HG03521 (cell line): ENCODE measurements around the gene POLR2H.
A peak's percentile ranks its signal among the peaks of the same experiment; 100 is the strongest.

Experiments
- ATAC-seq: cut with Tn5 transposase; IDR thresholded peaks from one replicate; pipeline ENCODE4 v1.9.1; 2021; ENCODE audit warnings: mild to moderate bottlenecking, moderate library complexity; ENCODE audit not compliant: unreplicated experiment

The POLR2H gene

DNA sequence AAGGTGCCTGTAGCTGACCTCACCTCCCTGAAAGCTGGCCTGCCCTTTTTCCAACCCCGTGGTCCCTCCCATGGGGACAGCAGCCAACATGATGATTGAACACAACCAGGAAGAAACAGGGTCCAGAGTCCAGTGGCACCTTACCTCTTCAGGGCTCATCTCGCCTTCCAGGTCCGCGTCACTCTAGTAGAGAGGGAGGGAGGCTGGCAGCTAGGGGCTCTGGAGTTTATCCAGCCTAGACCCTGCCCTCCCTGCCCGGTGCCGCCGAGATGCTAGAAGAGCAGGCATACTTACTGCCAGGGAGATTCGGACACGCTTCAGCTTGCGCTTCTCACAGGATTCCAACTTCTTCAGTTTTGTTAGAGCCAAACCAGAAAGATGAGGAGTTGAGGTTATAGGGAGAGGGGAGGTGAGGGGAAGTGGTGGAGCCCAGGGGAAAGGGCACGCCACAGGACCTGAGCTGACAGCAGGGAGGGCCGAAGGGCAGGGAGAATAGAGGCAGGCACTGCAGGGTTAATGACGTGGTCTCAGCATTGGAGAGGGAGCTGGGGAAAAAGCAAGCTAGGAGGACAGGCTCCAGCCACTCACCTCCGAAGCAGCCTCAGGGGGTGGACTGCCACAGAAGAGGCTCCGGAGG is 9.2 kb upstream of the POLR2H start:
- ATAC-seq = no peak

GRCh38 chr3:184352897-184353545 is 8.5 kb upstream of the POLR2H start:
- no peak for ATAC-seq

- no peak for ATAC-seq
These were observed 8.0 kb upstream of the POLR2H start for GRCh38 chr3:184353546-184353941.

DNA sequence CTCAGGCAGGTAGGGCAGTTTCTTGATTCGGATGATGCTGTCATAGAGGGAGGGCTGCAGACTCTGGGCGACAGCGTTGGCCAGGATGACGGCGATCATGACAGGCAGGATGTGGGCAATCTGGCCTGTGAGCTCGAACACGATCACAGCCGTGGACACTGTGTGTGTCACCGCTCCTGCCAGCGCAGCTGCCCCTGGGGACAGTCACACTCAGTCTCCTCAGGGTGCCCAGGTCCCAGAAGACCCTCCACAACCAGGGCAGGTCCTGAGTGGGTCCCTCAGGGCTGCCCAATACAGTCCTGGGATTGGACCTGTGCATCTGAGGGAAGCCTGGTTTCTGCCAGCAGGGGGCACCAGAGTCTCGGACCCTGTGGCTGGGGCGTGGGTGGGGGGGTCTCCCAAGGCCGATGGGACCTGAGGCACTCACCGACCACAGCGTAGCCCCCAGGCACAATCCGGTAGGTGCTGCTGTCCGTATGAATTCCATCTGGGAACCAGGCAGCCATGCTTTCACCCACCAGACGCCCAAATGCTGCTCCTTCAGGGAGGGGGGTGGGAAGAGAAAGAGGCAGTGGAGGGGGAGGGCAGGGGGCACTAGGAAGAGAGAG is 7.3 kb upstream of the POLR2H start:
- ATAC-seq = no peak

DNA sequence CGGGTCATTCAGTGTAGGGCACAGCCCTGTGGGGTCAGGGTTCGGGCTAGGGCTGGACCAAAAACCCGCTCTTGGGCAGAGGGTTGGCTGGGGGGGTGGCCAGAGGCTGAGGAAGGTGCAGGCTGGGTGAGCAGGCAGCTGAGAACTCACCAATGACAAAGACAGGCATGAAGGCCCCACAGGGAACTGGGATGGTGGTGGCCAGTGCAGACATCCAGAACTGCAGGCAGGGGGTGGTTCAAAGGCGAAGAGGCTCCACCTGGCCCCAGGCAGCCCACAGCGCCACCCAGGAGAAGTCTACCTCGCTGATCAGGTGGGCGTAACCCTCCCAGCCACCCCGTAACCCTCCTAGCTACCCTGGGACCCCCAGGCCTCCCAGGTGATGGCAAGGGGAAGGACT is 6.8 kb upstream of the POLR2H start:
- no peak for ATAC-seq

GRCh38 chr3:184355261-184356040 is 6.1 kb upstream of the POLR2H start:
- no peak for ATAC-seq

GRCh38 chr3:184357248-184358123 is 4.0 kb upstream of the POLR2H start:
- no peak for ATAC-seq

GRCh38 chr3:184358124-184358767 is 3.3 kb upstream of the POLR2H start:
- no peak for ATAC-seq

DNA sequence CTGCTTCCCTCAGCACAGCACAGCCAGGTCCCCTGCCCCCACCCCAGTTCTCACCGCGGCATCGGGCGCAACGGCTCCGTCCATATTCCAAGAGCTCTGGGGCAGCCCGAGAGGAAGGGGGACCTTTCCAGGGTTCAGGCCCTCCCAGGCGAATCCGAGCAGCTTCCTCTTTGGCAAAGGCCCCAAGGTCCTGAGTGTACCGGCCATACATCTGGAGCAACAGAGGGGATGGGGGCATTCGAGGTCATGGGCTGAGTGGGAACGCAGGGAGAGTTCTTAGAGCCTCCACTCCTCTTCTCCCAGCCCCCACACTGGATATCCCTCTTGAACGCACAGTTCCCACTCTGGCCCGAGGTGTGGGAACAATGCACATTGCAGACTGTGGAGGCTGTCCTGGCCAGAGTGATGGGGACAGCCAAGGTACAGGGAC is 2.6 kb upstream of the POLR2H start:
- no peak for ATAC-seq

DNA sequence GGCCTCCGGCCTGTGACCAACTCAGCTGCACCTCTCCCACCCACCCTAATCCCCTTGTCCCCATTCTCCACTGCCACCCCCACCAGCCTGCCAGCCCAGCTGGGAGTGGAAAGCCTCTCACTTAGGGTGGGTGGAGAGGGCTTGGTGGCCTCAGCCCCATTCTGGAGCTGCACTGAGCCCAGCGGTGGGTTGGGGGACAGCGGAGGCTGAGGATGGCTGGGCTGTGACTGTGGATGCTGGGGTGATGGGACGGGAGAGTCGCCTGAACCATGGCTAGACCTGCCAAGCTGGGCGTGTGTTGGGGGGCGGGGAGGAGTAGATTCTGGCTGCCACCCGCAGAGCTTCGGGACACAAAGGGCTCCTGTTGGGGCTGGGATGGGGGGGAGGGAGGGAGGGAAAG is 1.9 kb upstream of the POLR2H start:
- no peak for ATAC-seq

- ATAC-seq = no peak
These were observed 1.2 kb upstream of the POLR2H start for GRCh38 chr3:184360070-184360928.

GRCh38 chr3:184360929-184361531 is 480 bp upstream of the POLR2H start:
- ATAC-seq = no peak

- ATAC-seq = no peak
These were observed 590 bp downstream of the POLR2H start for GRCh38 chr3:184361932-184362667.

DNA sequence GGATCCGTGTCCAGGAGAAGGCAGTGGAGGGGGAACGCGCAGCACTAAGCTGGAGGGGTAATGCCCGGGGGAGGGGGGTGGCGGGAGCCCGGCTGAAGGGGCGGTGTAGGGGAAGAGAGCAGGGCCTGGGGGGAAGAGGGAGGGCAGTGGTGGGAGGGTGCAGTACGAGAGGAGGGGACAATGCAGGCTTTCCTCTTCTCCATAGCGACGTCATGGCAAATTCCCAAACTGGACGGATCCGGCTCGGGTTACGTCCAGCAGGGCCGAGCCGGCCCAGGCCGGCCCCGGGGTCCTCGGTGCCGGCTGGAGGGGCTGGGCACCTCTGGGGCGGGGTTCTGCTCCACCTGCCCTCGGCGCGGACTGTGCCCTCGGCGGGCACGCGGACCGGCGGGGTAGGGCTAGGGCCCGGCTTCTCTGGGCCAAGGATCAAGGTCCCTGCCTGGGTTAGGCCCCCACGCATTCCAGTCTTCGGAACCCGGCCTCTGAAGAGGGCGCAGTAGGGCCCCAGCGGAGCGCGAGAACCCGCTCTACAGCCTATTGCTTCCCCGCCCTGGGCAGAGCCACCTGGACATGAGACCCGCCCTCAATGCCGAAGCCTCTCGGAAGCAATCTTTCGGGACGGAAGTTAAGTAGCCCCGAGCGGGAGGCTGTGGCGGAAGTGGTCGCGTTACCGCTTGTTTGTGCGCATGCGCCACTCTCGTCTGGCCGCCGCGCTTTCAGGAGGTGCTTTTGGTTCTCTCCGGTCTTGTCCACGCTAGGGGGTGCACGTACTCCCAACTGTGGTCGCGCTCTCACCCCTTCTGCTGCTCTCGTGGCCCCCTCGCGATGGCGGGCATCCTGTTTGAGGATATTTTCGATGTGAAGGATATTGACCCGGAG is 1.4 kb downstream of the POLR2H start:
- ATAC-seq = peak; percentile 87

DNA sequence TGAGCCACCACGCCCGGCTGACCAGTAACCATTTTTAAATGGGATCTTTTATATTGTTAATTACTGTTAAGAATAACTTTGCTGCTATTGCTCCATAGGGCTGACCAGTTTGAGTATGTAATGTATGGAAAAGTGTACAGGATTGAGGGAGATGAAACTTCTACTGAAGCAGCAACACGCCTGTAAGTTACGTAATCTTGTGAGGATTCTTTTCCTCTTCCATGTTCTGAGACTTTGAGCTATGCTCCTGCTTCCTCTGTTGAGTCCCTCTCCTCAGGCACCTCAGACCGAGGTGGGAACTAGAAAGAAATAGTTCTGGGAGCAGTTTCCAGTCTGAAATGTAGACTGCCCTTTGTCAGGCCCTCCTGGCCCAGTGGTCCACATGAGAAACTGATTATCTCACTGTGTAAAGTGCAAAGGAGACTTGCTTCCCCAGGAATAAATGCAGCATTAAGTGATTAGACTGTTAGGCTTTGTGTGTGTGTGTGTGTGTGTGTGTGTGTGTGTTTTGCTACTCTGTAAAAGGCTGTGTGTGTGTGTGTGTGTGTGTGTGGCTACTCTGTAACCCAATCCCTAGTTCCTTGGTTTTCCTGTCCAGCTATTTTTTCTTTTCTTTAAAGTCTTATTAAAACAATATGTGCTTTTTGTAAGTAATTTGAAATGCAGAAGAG is 5.2 kb downstream of the POLR2H start:
- ATAC-seq = no peak

- no peak for ATAC-seq
These were observed 6.6 kb downstream of the POLR2H start for GRCh38 chr3:184368116-184368515.
